SK-N-SH (cell line): ENCODE measurements around the gene MRM3. TPM values are rescaled to one million over a fixed set of nuclear protein-coding genes. Genes with fewer than 3 reads are reported as not detected.

Source experiments
- CTCF ChIA-PET: fragments of 300-600, 350-600 bp; formaldehyde crosslinking; extraction: SDS; loops from one replicate; lab custom pipeline; 2021; lab: Yijun Ruan, JAX
- POLR2A ChIA-PET: fragments of 350-600 bp; sonication (Branson Sonifier 250); formaldehyde crosslinking; extraction: SDS; loops from one replicate; lab custom pipeline; 2020; ENCODE audit warnings: antibody characterized with exemption, inconsistent platforms; lab: Yijun Ruan, JAX
- DNase-seq: peaks from one replicate; pipeline ENCODE4 v3.0.0; 2012
- H2AFZ ChIP-seq: fragments of 200-600 bp; sonication (generic); 2 replicates; pipeline ENCODE4 v1.8.1; 2016; ENCODE audit warnings: antibody characterized with exemption, mild to moderate bottlenecking, low read depth
- H3F3A ChIP-seq: fragments of 200-600 bp; sonication (generic); replicated peaks from 2 replicates; pipeline ENCODE3; 2016; ENCODE audit warnings: antibody characterized with exemption, mild to moderate bottlenecking; ENCODE audit not compliant: insufficient read depth
- H3K27ac ChIP-seq, 2 experiments: fragments of 200-500 bp in 1 of 2; fragments of 200-600 bp in 1 of 2; sonication (Bioruptor generic) in 1 of 2; sonication (generic), shearing (Covaris generic) in 1 of 2; 2 replicates each; pipeline versions ENCODE4 v1.5.1 to v1.6.1; 2014 to 2016; ENCODE audit warnings: low read depth in 2 of 2, inconsistent platforms in 1 of 2, low read length in 1 of 2, mild to moderate bottlenecking in 1 of 2, mixed read lengths in 1 of 2
- H3K27me3 ChIP-seq: fragments of 200-600 bp; sonication (generic), shearing (Covaris generic); 2 replicates; pipeline ENCODE4 v1.6.1; 2016; ENCODE audit warnings: mixed run types; ENCODE audit not compliant: insufficient read depth
- H3K36me3 ChIP-seq, 2 experiments: fragments of 200-500 bp in 1 of 2; fragments of 200-600 bp in 1 of 2; sonication (Bioruptor generic) in 1 of 2; sonication (generic) in 1 of 2; replicated peaks in 1 of 2; 2 replicates each; pipeline versions ENCODE3 to v1.5.1; 2014 to 2016; ENCODE audit warnings: low read length in 1 of 2, mild to moderate bottlenecking in 1 of 2; ENCODE audit not compliant: insufficient read depth in 2 of 2, control insufficient read depth in 1 of 2
- H3K4me1 ChIP-seq, 2 experiments: fragments of 200-500 bp in 1 of 2; fragments of 200-600 bp in 1 of 2; sonication (Bioruptor generic) in 1 of 2; sonication (generic), shearing (Covaris generic) in 1 of 2; 2 replicates each; pipeline versions ENCODE4 v1.5.1 to v1.6.1; 2014 to 2016; ENCODE audit warnings: low read depth in 1 of 2, low read length in 1 of 2, mixed run types in 1 of 2; ENCODE audit not compliant: insufficient read depth in 2 of 2, control insufficient read depth in 1 of 2
- H3K4me2 ChIP-seq: fragments of 200-600 bp; sonication (generic), shearing (Covaris generic); 2 replicates; pipeline ENCODE4 v1.6.1; 2017; ENCODE audit warnings: mixed run types
- H3K4me3 ChIP-seq, 2 experiments: fragments of 200-500 bp in 1 of 2; fragments of 200-600 bp in 1 of 2; sonication (Bioruptor generic) in 1 of 2; sonication (generic), shearing (Covaris generic) in 1 of 2; 2 replicates each; pipeline versions ENCODE4 v1.5.1 to v1.8.1; 2014 to 2016; ENCODE audit warnings: low read depth in 2 of 2, inconsistent platforms in 1 of 2, low read length in 1 of 2, mild to moderate bottlenecking in 1 of 2, mixed read lengths in 1 of 2, moderate library complexity in 1 of 2
- H3K79me2 ChIP-seq: fragments of 200-600 bp; sonication (generic); 2 replicates; pipeline ENCODE4 v1.8.1; 2017; ENCODE audit warnings: mild to moderate bottlenecking; ENCODE audit not compliant: insufficient read depth
- H3K9ac ChIP-seq: fragments of 200-600 bp; sonication (generic); 2 replicates; pipeline ENCODE4 v1.6.1; 2017; ENCODE audit warnings: mixed run types
- H3K9me2 ChIP-seq: fragments of 200-600 bp; sonication (generic); 2 replicates; pipeline ENCODE4 v1.6.1; 2017; ENCODE audit warnings: mixed run types
- H3K9me3 ChIP-seq: fragments of 200-600 bp; sonication (generic); 2 replicates; pipeline ENCODE4 v1.6.1; 2017; ENCODE audit warnings: mixed run types, mild to moderate bottlenecking, moderate library complexity
- H4K20me1 ChIP-seq: fragments of 200-600 bp; sonication (generic); 2 replicates; pipeline ENCODE4 v1.6.1; 2017; ENCODE audit warnings: mild to moderate bottlenecking, mixed run types; ENCODE audit not compliant: insufficient read depth
- CTCF ChIP-seq: fragments of 200-600 bp; sonication (generic); IDR thresholded peaks from 2 replicates; pipeline ENCODE4 v1.6.1; 2017; ENCODE audit warnings: antibody characterized with exemption, mild to moderate bottlenecking, moderate library complexity
- ELF1 ChIP-seq: IDR thresholded peaks from 2 replicates; pipeline ENCODE4 v1.4.0; 2012
- EP300 ChIP-seq, 2 experiments: IDR thresholded peaks; 2 replicates each; pipeline versions ENCODE4 v1.4.0 to v1.6.1; 2012; ENCODE audit warnings: borderline replicate concordance in 1 of 2, low read depth in 1 of 2, low read length in 1 of 2
- FOSL2 ChIP-seq: IDR thresholded peaks from 2 replicates; pipeline ENCODE4 v1.4.0; 2012; ENCODE audit warnings: low read depth, mild to moderate bottlenecking, moderate library complexity, borderline replicate concordance
- FOXJ3 ChIP-seq: sonication (generic); formaldehyde crosslinking; IDR thresholded peaks from 2 replicates; pipeline ENCODE4 v1.5.1; 2020; ENCODE audit warnings: mild to moderate bottlenecking, missing genetic modification reagents
- MXI1 ChIP-seq: IDR thresholded peaks from 2 replicates; pipeline ENCODE4 v1.6.1; 2012; ENCODE audit warnings: mild to moderate bottlenecking, low read depth, low read length, improper control_type of control experiment
- NFIC ChIP-seq: IDR thresholded peaks from 2 replicates; pipeline ENCODE4 v1.4.0; 2012; ENCODE audit warnings: borderline replicate concordance
- PBX3 ChIP-seq: IDR thresholded peaks from 2 replicates; pipeline ENCODE4; 2012
- RFX5 ChIP-seq: IDR thresholded peaks from 2 replicates; pipeline ENCODE4 v1.6.1; 2012; ENCODE audit warnings: mild to moderate bottlenecking, improper control_type of control experiment, low read length
- RXRA ChIP-seq: IDR thresholded peaks from 2 replicates; pipeline ENCODE4 v1.4.0; 2012; ENCODE audit warnings: low read depth, mild to moderate bottlenecking, borderline replicate concordance
- TAF1 ChIP-seq: IDR thresholded peaks from 2 replicates; pipeline ENCODE4 v1.6.1; 2012; ENCODE audit warnings: low read depth, mild to moderate bottlenecking, low read length, moderate library complexity, borderline replicate concordance
- TCF12 ChIP-seq: IDR thresholded peaks from 2 replicates; pipeline ENCODE4 v1.4.0; 2012
- TEAD4 ChIP-seq: IDR thresholded peaks from 2 replicates; pipeline ENCODE4 v1.4.0; 2012; ENCODE audit warnings: mild to moderate bottlenecking, borderline replicate concordance; ENCODE audit not compliant: insufficient read depth
- USF1 ChIP-seq: IDR thresholded peaks from 2 replicates; pipeline ENCODE4 v1.4.0; 2012; ENCODE audit warnings: low read depth, borderline replicate concordance
- YY1 ChIP-seq: IDR thresholded peaks from 2 replicates; pipeline ENCODE4 v1.4.0; 2012; ENCODE audit warnings: low read depth, mild to moderate bottlenecking
- WGBS: methylation state at CpG from one replicate; pipeline ENCODE4 v1.1.6; 2017; ENCODE audit warnings: low lambda C conversion rate; 5-methylcytosine and 5-hydroxymethylcytosine counted together
- polyA plus RNA-seq, 3 experiments: library from polyadenylated mRNA; depleted of rRNA; stranded (reverse); fragments of >200 nt; gene quantifications; 2 replicates each; pipeline ENCODE4 v1.2.3, GENCODE V29; 2012
- TF ChIP-seq, protein P1 (sequence below): IDR thresholded peaks from 2 replicates; pipeline ENCODE4 v1.6.1; 2012; ENCODE audit warnings: mild to moderate bottlenecking, low read depth, low read length, moderate library complexity
- TF ChIP-seq, protein P2 (sequence below): IDR thresholded peaks from 2 replicates; pipeline ENCODE4 v1.4.0; 2012; ENCODE audit warnings: low read depth

The MRM3 gene
- polyA plus RNA-seq, 1 of the 3 experiments (the other 2 are of a cell fraction) = 16.4 TPM

DNA sequence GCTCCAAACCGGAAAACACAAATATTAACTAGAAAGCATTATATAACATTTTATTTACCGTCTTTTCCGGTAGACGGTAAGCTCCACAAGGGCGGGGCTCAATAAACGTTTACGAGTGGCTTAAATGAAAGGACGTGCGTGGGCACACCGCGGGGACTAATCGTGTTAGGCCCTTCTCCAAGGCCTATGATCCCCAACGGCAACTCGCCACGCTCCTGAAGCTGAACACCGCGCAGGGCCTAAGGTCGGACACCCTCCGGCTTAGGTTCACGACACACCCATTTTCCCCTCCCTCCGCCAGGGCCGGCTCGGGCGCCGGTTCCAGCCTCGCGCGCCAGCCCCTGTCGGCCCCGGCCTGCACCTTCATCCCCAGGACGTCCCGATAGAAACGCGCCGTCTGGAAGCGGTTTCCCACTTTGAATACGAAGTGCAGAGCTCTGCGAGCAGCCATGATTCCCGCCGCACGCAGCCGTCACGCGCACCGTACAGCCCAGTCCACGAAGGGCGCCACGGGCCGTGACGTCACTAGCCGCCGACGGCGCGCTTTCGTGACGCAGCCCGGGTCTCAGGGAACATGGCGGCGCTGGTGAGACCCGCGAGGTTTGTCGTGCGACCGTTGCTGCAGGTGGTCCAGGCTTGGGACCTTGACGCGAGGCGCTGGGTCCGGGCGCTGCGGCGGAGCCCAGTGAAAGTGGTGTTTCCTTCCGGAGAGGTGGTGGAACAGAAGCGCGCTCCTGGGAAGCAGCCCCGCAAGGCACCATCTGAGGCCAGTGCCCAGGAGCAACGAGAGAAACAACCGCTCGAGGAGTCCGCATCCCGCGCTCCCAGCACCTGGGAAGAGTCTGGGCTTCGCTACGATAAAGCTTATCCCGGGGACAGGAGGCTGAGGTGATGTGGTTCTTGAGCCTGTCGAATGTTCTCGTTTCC is at the start of gene MRM3, which contains the start of gene GLOD4 (continued):
- TF ChIP-seq, protein P1, sequence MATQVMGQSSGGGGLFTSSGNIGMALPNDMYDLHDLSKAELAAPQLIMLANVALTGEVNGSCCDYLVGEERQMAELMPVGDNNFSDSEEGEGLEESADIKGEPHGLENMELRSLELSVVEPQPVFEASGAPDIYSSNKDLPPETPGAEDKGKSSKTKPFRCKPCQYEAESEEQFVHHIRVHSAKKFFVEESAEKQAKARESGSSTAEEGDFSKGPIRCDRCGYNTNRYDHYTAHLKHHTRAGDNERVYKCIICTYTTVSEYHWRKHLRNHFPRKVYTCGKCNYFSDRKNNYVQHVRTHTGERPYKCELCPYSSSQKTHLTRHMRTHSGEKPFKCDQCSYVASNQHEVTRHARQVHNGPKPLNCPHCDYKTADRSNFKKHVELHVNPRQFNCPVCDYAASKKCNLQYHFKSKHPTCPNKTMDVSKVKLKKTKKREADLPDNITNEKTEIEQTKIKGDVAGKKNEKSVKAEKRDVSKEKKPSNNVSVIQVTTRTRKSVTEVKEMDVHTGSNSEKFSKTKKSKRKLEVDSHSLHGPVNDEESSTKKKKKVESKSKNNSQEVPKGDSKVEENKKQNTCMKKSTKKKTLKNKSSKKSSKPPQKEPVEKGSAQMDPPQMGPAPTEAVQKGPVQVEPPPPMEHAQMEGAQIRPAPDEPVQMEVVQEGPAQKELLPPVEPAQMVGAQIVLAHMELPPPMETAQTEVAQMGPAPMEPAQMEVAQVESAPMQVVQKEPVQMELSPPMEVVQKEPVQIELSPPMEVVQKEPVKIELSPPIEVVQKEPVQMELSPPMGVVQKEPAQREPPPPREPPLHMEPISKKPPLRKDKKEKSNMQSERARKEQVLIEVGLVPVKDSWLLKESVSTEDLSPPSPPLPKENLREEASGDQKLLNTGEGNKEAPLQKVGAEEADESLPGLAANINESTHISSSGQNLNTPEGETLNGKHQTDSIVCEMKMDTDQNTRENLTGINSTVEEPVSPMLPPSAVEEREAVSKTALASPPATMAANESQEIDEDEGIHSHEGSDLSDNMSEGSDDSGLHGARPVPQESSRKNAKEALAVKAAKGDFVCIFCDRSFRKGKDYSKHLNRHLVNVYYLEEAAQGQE = peak; percentile 66
- TF ChIP-seq NFIC (no peak), CTCF (no peak; the same call in 1 of the 2 replicates), PBX3 (no peak; the same call in 1 of the 2 replicates), RXRA (no peak), MXI1 (peak; percentile 95), YY1 (peak; percentile 98), FOXJ3 (peak; percentile 50; the same call in 1 of the 2 replicates), TCF12 (no peak), TEAD4 (no peak)

DNA sequence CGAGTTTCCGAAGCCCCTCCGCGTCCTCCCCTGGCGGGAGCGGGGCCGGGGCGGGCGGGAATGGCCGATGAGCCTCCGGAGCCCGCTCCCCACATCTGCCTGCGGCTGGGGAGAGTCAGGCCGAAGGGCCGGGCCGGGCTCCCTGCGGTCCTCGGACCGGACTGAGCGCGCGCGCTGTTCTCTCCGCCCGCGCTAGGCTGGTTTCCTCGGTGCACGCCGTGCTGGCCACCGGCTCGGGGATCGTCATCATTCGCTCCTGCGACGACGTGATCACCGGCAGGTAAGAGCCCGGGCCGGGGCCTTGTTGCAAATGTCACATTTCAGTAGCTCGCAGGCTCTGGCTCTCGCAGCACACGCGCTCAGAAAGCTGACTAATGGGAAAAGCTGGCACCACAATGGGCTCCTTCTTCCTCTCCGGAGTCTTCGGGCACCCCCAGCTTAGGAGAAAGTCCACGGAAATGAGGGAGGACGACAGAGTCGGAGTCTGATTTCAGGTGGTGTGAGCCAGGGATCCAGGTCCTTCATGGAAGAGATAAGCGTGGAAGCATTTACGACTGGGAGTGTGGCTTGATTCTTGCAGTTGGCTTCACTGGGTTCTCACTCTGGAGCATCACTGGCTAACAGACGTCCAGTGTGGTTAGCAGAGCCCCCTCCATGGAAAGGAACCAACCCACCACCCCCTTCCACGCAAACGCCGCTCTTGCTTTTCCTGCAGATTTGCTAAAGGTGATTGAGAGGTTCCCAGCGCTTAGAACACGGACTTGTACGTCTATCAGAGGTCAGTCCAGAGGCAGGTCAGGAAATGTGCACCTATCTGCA is 49.0 kb upstream of the MRM3 start:
- peaks cover 3 to 17% of the 10 kb centered on the region in 2 experiments for H3K36me3 ChIP-seq
- peak overlapping the region; percentile 83; the same call in 1 of the 2 replicates for H2AFZ ChIP-seq
- no peaks in the 10 kb centered on the region for H3K9me3 ChIP-seq
- peak overlapping the region; percentile 68 to 85 for H3K4me3 ChIP-seq
- ChIA-PET POLR2A (interaction anchor here (0.9 to 1.0 kb wide), 3 partner anchors 9 to 263 kb away, joined by 3 to 5 read pairs (median 3); partner anchors contain the start of genes GEMIN4 and TIMM22), CTCF (no interaction called here)
- whole genome bisulfite sequencing = 16% methylated on average over 22 of the region's 57 CpGs
- peak overlapping the region; percentile 84 for H3K4me2 ChIP-seq
- H3K27ac ChIP-seq = peak overlapping the region; percentile 41 to 77; a peak in 3 of 4 replicates
- H3K27me3 ChIP-seq = no peaks in the 10 kb centered on the region
- peaks cover 48% of the 10 kb centered on the region for H3K79me2 ChIP-seq
- H3K4me1 ChIP-seq = peaks cover 0 to 8% of the 10 kb centered on the region in 2 experiments; a peak in 1 of 4 replicates
- peak overlapping the region; percentile 63 for H3K9ac ChIP-seq
- peaks cover 8% of the 10 kb centered on the region for H3F3A ChIP-seq
- H3K9me2 ChIP-seq = no peaks in the 10 kb centered on the region
- TF ChIP-seq EP300 (IDR thresholded peaks at IDR 0.05; ENCODE audit: borderline replicate concordance in 1 of 2, low read depth in 1 of 2, low read length in 1 of 2) = no peak
- TF ChIP-seq MXI1 = 0 out of 2 replicates have a peak, but pooled peaks have one; percentile 20
- no peak for TF ChIP-seq FOSL2
- no peak for TF ChIP-seq USF1
- TF ChIP-seq RFX5 = no peak
- no peak for TF ChIP-seq FOXJ3
- TF ChIP-seq ELF1 = no peak
- 0 out of 2 replicates have a peak, but pooled peaks have one; percentile 4 for TF ChIP-seq TAF1
- TF ChIP-seq, protein P2, sequence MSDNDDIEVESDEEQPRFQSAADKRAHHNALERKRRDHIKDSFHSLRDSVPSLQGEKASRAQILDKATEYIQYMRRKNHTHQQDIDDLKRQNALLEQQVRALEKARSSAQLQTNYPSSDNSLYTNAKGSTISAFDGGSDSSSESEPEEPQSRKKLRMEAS = peak; percentile 74
- TF ChIP-seq, all 33 proteins: peak for 3
- DNase-seq = peak; percentile 82
- 0 out of 2 replicates have a peak, but pooled peaks cover 3% of the 10 kb centered on the region for H4K20me1 ChIP-seq
